D721Med (cell line): ENCODE data around the gene MDN1.
"Not testable (repeated sequence)": the region's sequence is repeated elsewhere in the genome, so short reads cannot be mapped to it uniquely, and the experiment has no call there.

ENCODE experiments used
- DNase-seq: peaks from one replicate; pipeline ENCODE4 v3.0.0; 2011; ENCODE audit warnings: low spot score; ENCODE audit not compliant: insufficient read length
- FAIRE-seq: peaks from 2 replicates; lab custom pipeline; 2011; peaks lifted over from hg19 to GRCh38; lab: Jason Lieb, UNC
- CTCF ChIP-seq: IDR thresholded peaks from 2 replicates; pipeline ENCODE4 v1.5.1; 2012; ENCODE audit warnings: mild to moderate bottlenecking, control low read depth; ENCODE audit not compliant: insufficient read depth; ENCODE audit errors: missing control alignments

Gene MDN1

GRCh38 chr6:89793586-89793985 lies 26.0 kb downstream of the MDN1 start:
- no peak for TF ChIP-seq CTCF
- no peak for FAIRE-seq
- no peak for DNase-seq

- FAIRE-seq (no peak), DNase-seq (peak; percentile 33)
- peak; percentile 44 for TF ChIP-seq CTCF
Observed at GRCh38 chr6:89792881-89793280, 26.7 kb downstream of the MDN1 start.

- DNase-seq (no peak), FAIRE-seq (no peak)
- TF ChIP-seq CTCF: no peak
Observed at GRCh38 chr6:89790403-89790802, 29.2 kb downstream of the MDN1 start.

- no peak for TF ChIP-seq CTCF
- no peak for DNase-seq
- no peak for FAIRE-seq
Observed at GRCh38 chr6:89789980-89790379, 29.6 kb downstream of the MDN1 start.

- no peak for DNase-seq
- no peak for FAIRE-seq
- TF ChIP-seq CTCF: no peak
Observed at GRCh38 chr6:89787660-89788328, 31.8 kb downstream of the MDN1 start.

GRCh38 chr6:89786970-89787369 lies 32.6 kb downstream of the MDN1 start:
- TF ChIP-seq CTCF: no peak
- DNase-seq (no peak), FAIRE-seq (no peak)

- DNase-seq (no peak), FAIRE-seq (no peak)
- no peak for TF ChIP-seq CTCF
Observed at GRCh38 chr6:89784838-89785237, 34.8 kb downstream of the MDN1 start.

GRCh38 chr6:89783293-89783692 lies 36.3 kb downstream of the MDN1 start:
- not testable (repeated sequence) for FAIRE-seq, DNase-seq
